ENCODE data around the gene SYT17.

The SYT17 gene

GRCh38 chr16:19254611-19255010 is 86.6 kb downstream of the SYT17 start:
- no peak for DNase-seq (ENCODE audit: low read depth in 2 of 2)

GRCh38 chr16:19264123-19264673 is 96.2 kb downstream of the SYT17 start:
- DNase-seq (ENCODE audit: low read depth in 2 of 2), result no peak

- DNase-seq (ENCODE audit: low read depth in 2 of 2), result no peak
These were observed 97.4 kb downstream of the SYT17 start for GRCh38 chr16:19265380-19265930.

- no peak for DNase-seq (ENCODE audit: low read depth in 2 of 2)
These were observed 98.7 kb downstream of the SYT17 start for GRCh38 chr16:19266774-19267173.

- no peak for DNase-seq (ENCODE audit: low read depth in 2 of 2)
These were observed 101.1 kb downstream of the SYT17 start for GRCh38 chr16:19269098-19269497.

- no peak for DNase-seq (ENCODE audit: low read depth in 2 of 2)
These were observed 106.2 kb downstream of the SYT17 start for GRCh38 chr16:19274165-19274797.

- no peak for DNase-seq (ENCODE audit: low read depth in 2 of 2)
These were observed 110.4 kb downstream of the SYT17 start for GRCh38 chr16:19278403-19278802.

GRCh38 chr16:19281246-19281645 is 113.2 kb downstream of the SYT17 start:
- no peak for DNase-seq (ENCODE audit: low read depth in 2 of 2)

GRCh38 chr16:19282101-19282500 is 114.1 kb downstream of the SYT17 start:
- DNase-seq (ENCODE audit: low read depth in 2 of 2), result no peak

GRCh38 chr16:19283637-19284036 is 115.6 kb downstream of the SYT17 start:
- no peak for DNase-seq (ENCODE audit: low read depth in 2 of 2)

GRCh38 chr16:19284207-19284606 is 116.2 kb downstream of the SYT17 start:
- no peak for DNase-seq (ENCODE audit: low read depth in 2 of 2)

GRCh38 chr16:19285431-19285830 is 117.4 kb downstream of the SYT17 start, which contains the start of gene CLEC19A:
CLEC19A (plus strand) TSS chr16:19285731; CDS start chr16:19285852, 121 bp downstream.
- DNase-seq (ENCODE audit: low read depth in 2 of 2), result no peak

- no peak for DNase-seq (ENCODE audit: low read depth in 2 of 2)
These were observed 118.8 kb downstream of the SYT17 start for GRCh38 chr16:19286827-19287226.

- DNase-seq (ENCODE audit: low read depth in 2 of 2), result no peak
These were observed 119.2 kb downstream of the SYT17 start for GRCh38 chr16:19287241-19287640.

GRCh38 chr16:19288872-19289799 is 121.1 kb downstream of the SYT17 start:
- DNase-seq (ENCODE audit: low read depth in 2 of 2), result no peak

GRCh38 chr16:19289811-19290485 is 121.9 kb downstream of the SYT17 start:
- DNase-seq (ENCODE audit: low read depth in 2 of 2), result no peak

- DNase-seq (ENCODE audit: low read depth in 2 of 2), result no peak
These were observed 122.8 kb downstream of the SYT17 start for GRCh38 chr16:19290860-19291259.

GRCh38 chr16:19291475-19291874 is 123.4 kb downstream of the SYT17 start:
- DNase-seq (ENCODE audit: low read depth in 2 of 2), result no peak

- no peak for DNase-seq (ENCODE audit: low read depth in 2 of 2)
These were observed 124.1 kb downstream of the SYT17 start for GRCh38 chr16:19292186-19292585.

GRCh38 chr16:19294156-19294649 is 126.2 kb downstream of the SYT17 start:
- DNase-seq (ENCODE audit: low read depth in 2 of 2), result peak in 1 of 2 donors; percentile 7

GRCh38 chr16:19295393-19295792 is 127.4 kb downstream of the SYT17 start:
- no peak for DNase-seq (ENCODE audit: low read depth in 2 of 2)

GRCh38 chr16:19297454-19297853 is 129.4 kb downstream of the SYT17 start:
- DNase-seq (ENCODE audit: low read depth in 2 of 2), result no peak
